GM18508 (cell line): ENCODE measurements around the gene CEACAM1.
"Not testable (repeated sequence)": the region's sequence is repeated elsewhere in the genome, so short reads cannot be mapped to it uniquely, and the experiment has no call there.

Experiments used
- ATAC-seq: cut with Tn5 transposase; IDR thresholded peaks from one replicate; pipeline ENCODE4 v1.9.1; 2021; ENCODE audit warnings: moderate number of reproducible peaks; ENCODE audit not compliant: insufficient read depth, unreplicated experiment

CEACAM1 gene

DNA sequence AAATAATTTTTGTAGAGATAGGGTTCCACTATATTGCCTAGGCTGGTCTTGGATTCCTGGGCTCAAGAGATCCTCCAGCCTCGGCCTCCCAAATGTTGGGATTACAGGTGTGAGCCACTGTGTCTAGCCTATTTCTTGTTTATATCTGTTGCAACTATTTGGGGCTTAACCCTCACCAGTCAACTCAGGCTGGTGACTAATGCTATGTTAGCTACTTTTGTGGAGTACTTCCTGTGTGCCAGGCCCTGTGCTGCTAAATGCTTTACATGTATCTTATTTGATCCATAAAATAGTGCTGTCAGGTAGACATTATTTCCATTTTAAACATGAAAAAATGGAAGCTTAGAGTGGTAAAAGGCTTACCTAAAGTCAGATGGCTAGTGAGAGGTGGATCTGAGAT is 13.8 kb downstream of the CEACAM1 start:
- ATAC-seq, result no peak

DNA sequence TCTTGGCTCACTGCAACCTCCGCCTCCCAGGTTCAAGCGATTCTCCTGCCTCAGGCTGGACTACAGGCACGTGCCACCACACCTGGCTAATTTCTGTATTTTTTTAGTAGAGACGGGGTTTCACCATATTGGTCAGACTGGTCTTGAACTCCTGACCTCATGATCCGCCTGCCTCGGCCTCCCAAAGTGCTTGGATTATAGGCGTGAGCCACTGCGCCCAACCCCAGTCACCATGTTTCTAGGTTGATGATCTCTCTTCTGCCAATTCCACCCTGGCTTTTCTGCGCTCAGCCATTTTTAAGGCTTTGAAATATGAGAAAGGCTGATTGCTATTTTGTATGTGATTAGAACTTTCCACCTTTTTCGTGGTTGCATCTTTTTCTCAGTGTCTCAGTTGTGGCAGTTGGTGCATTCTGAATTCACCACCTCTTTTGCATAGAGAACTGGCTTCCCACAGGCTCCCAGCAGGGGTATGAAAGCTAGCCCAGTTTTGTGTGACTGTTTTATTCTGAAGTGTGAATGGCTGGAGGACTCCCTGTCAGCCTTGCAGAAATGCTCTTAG is 15.5 kb downstream of the CEACAM1 start:
- ATAC-seq, result no peak

DNA sequence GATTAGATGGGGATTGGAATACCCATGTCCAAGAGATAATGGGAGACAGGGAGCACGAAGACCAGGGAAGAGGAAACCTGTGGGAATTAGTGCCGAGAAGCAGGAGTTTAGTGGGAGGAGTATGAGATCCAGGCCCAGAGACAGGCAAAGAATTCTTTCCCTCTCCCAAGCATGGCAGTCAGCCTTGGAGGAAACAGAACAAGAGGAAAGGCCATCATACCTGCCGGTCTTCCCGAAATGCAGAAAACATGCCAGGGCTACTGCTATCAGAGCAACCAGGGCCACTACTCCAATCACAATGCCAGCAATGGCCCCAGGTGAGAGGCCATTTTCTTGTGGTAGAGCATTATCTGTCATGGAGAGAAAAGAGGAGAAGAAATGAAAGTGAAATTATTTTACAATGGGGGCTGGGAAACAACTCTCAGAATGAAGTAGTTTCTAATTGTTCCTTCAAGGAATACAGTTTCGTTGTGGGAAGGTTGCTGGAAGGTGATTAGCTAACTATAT is 16.1 kb downstream of the CEACAM1 start:
- ATAC-seq, result no peak

DNA sequence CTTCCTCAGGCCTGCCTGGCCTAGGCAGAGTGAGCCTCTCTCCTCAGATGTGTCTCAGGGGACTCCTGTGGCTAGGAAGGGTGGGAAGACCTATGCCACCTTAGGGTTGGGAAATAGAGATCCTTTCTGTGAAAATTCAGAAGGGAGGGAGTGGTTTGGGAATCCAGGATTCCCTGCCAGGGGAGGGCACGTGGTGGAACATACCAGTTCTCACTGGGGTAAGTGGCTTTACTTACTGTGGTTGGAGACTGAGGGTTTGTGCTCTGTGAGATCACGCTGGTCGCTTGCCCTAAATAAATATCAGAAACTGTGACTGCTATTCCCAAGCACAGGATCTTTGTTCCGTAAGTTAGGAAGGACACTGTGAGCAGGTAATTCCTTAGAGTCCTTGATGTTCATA is 16.9 kb downstream of the CEACAM1 start:
- ATAC-seq, result no peak

DNA sequence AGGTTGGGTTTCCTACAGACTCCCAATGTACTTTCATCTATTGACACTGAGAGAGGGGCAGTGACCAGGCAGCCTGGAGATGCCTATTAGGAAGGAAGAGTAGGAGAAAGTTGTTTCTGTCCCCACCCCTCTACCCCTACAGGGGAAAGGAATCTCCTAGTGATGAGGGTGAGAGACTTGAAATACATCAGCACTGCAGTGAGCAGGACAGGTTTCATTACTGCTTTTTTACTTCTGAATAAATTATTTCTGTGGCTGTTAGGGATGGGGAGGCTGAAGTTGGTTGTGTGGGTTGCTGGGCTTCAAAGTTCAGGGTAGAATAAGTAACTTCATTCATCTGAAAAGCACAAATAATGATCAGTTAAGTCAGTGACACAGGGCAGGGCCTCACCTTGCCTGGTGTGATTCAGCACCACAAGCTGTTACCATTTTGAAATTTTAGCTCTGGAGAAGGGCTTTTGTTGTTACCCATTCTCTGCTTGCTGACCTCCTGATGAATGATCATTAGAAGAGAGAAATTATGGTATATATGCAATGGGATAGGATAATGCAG is 19.3 kb downstream of the CEACAM1 start:
- ATAC-seq, result no peak

DNA sequence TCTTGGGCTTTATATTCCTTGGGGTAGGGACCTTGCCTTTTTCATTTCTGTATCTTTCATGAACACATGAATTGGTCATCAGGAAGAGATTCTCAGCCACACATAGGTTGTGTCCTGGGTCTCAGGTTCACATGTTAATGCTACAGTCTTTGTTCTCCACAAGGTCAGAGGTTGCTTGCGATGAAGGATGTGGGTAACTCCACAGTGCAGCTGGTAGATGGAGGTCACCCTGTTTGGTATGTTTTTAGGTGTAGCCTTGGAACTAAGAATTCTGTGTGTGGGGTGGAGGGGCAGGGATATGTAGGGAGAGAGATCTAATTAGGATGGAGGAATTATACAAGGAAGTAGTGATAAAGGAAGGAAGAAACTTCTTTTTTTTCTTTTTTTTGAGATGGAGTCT is 23.2 kb downstream of the CEACAM1 start:
- no peak for ATAC-seq

GRCh38 chr19:42501733-42502132 is 26.5 kb downstream of the CEACAM1 start:
- no peak for ATAC-seq

GRCh38 chr19:42501243-42501642 is 27.0 kb downstream of the CEACAM1 start:
- not testable (repeated sequence) for ATAC-seq

DNA sequence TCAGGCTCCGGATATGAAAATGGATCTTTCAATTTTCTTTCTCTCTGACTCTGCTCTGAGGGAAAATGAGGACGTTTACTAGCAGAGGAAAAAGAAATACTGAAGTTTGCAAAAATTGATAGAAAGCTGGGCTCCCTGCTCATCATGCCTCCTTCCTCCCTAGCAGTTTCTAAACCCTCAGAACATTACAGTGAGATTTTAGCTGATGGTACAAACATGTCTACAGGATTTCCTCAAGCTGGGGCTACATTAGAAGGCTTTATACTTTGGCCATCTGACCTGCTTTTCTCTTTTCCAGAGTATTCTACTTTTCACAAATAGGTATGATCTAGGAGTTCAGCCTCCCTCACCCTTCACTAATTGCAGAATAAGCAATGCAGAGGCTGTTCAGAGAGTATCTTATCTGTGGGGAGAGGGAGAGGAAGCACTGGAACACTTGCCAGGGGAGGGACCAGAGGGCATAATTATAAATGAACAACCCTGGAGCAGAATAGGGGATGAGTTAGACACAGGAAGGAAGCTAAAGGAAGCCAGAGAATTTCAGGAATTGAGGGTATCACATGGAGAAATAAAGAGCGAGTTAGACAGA is 30.0 kb downstream of the CEACAM1 start:
- ATAC-seq, result no peak

GRCh38 chr19:42497492-42498168 is 30.7 kb downstream of the CEACAM1 start:
- ATAC-seq, result no peak

GRCh38 chr19:42496460-42497133 is 31.7 kb downstream of the CEACAM1 start:
- no peak for ATAC-seq

DNA sequence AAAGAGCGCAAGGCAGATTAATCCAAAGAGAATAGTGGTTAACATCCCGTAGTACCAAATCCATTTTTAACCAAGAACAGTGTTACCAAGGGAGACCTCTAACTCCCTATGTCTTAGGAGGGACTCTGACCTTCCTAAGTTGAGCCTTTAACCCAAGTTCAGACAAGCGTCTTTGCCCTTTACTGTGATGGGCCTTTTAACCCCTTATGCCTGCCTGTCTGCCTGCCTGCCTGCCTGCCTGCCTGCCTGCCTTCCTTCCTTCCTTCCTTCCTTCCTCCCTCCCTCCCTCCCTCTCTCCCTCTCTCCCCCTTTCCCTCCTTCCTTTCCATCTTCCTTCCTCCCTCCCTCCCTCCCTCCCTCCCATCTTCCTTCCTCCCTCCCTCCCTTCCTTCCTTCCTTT is 32.6 kb downstream of the CEACAM1 start:
- no peak for ATAC-seq

GRCh38 chr19:42494321-42494720 is 34.0 kb downstream of the CEACAM1 start:
- no peak for ATAC-seq

GRCh38 chr19:42488783-42489521 is 39.3 kb downstream of the CEACAM1 start:
- ATAC-seq, result no peak

DNA sequence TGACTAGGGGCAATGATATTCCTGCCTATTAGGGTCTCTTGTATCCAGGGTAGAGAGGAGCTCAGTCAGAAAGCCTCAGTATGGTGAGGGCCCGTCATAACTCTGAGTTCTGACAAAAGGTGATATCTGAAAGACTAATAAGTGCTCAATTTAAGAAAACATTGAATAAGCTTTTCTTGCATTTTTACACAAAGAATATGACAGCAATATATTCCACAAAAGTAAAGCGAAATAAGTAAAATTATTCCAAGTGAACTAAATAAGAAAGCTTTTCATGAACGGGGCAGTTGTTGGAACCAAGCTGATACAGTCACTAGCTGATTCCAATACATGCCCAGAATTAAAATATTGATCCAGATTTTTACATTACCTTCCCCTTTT is 40.5 kb downstream of the CEACAM1 start:
- no peak for ATAC-seq

DNA sequence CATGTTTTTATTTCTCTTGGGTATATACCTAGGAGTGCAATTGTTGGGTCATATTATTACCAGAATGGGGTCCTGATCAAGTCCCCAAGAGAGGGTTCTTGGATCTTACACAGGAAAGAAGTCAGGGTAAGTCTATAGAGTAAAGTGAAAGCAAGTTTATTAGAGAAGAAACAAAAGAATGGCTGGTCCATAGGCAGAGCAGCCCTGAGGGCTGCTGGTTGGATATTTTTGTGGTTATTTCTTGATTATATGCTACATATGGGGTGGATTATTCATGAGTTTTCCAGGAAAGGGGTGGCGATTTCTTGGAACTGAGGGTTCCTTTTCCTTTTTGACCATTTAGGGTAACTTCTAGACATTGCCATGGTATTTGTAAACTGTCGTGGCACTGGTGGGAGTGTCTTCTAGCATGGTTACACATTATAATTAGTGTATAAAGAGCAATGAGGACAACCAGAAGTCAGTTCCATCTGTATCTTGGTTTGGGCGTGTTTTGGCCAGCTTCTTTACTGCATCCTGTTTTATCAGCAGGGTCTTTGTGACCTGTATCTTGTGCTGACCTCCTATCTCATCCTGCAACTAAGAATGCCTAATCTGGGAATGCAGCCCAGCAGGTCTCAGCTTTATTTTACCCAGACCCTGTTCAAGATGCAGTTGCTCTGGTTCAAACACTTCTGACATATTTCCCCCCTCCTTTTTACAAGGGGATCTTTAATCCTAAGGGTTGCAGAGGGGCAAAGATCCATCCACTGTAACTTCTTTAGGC is 41.1 kb downstream of the CEACAM1 start:
- ATAC-seq, result no peak

DNA sequence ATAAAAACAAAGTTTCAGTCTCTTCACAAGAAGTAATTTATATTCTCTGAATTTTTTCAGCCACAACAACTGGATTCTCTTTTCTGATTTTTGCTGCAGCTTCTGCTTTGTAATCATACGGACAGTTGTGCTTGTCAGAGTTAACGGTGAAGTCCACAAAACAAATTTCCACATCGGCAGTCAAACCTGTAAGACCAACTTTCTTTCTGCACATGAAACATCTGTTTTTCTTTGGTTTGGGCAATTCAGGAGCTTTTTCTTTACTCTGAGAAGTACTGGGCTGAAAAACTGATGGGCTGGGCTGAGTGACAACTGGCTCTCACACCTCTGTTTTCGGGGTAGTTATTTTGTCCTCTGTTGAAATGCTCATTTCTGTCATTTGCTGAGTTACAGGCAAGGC is 43.2 kb downstream of the CEACAM1 start:
- ATAC-seq, result not testable (repeated sequence)

- ATAC-seq, result no peak
These were observed 47.8 kb downstream of the CEACAM1 start for GRCh38 chr19:42480335-42481095.

- no peak for ATAC-seq
These were observed 48.5 kb downstream of the CEACAM1 start for GRCh38 chr19:42479736-42480135.
